Kidney (tissue), 14 donors: Measurements from ENCODE around the gene CHL1. TPM values are rescaled to one million over a fixed set of nuclear protein-coding genes. Genes with fewer than 3 reads are reported as not detected.

Experiments
- DNase-seq, 5 donors: peaks; one replicate each; pipeline ENCODE4 v3.0.0-alpha.2; 2013 to 2020
- FAIRE-seq: peaks from 2 replicates; lab custom pipeline; 2012; peaks lifted over from hg19 to GRCh38; lab: Jason Lieb, UNC
- H3K27ac ChIP-seq, 2 donors: one replicate each; pipeline ENCODE4 v1.7.0; 2013; ENCODE audit warnings: low read depth in 2 of 2, low read length in 2 of 2, inconsistent platforms in 1 of 2
- H3K27me3 ChIP-seq: one replicate; pipeline ENCODE4 v1.7.1; 2013; ENCODE audit warnings: low read length, inconsistent platforms; ENCODE audit not compliant: control insufficient read depth, insufficient read depth
- H3K36me3 ChIP-seq, 3 donors: one replicate each; pipeline versions ENCODE4 v1.7.0 to v1.7.1; 2013; ENCODE audit warnings: low read length in 3 of 3, control low read depth in 1 of 3, inconsistent platforms in 1 of 3; ENCODE audit not compliant: insufficient read depth in 3 of 3, control insufficient read depth in 2 of 3
- H3K4me1 ChIP-seq, 3 donors: one replicate each; pipeline versions ENCODE4 v1.7.0 to v1.7.1; 2013; ENCODE audit warnings: low read length in 3 of 3, inconsistent platforms in 1 of 3, low read depth in 1 of 3; ENCODE audit not compliant: control insufficient read depth in 2 of 3, insufficient read depth in 2 of 3
- H3K4me3 ChIP-seq, 3 donors: one replicate each; pipeline versions ENCODE4 v1.7.0 to v1.8.1; 2013; ENCODE audit warnings: low read length in 3 of 3, control low read depth in 1 of 3, inconsistent platforms in 1 of 3
- H3K9ac ChIP-seq, 3 donors: one replicate each; pipeline versions ENCODE4 v1.7.0 to v1.7.1; 2013; ENCODE audit warnings: low read length in 3 of 3, control low read depth in 1 of 3, inconsistent platforms in 1 of 3
- H3K9me3 ChIP-seq, 3 donors: one replicate each; pipeline versions ENCODE4 v1.7.0 to v1.7.1; 2013; ENCODE audit warnings: low read length in 3 of 3, control low read depth in 1 of 3, inconsistent platforms in 1 of 3; ENCODE audit not compliant: control insufficient read depth in 2 of 3, insufficient read depth in 1 of 3
- CTCF ChIP-seq: IDR thresholded peaks from 3 replicates; pipeline ENCODE4 v1.5.1; 2012; ENCODE audit warnings: mild to moderate bottlenecking, moderate library complexity, borderline replicate concordance; ENCODE audit not compliant: insufficient read depth; ENCODE audit errors: extremely low read depth
- intact Hi-C: fragments of 100-400 bp; cut with DNase I; formaldehyde crosslinking; loops from one replicate; pipeline ENCODE4 v1.11.1; 2022
- polyA plus RNA-seq: library from polyadenylated mRNA; stranded (reverse); fragments of 350-450 nt; fragmentation: Illumina TruSeq; extraction: RNeasy Lipid Tissue Mini Kit (QIAGEN cat#74804); gene quantifications from one replicate; pipeline ENCODE4 v1.2.3, GENCODE V29; 2014; ENCODE audit warnings: low read depth, low replicate concordance; ENCODE audit not compliant: insufficient read depth
- total RNA-seq: library from RNA; stranded (reverse); fragmentation: NEBNext Ultra II Directional; extraction: Animal tissue kit (Norgen Biotek cat#: 25700); gene quantifications from one replicate; pipeline ENCODE4 v1.2.1, GENCODE V29; 2021
- donor health status: control.
- donor health status: control.
- donor health status: control.
- donor health status: control.
- donor health status: control.
- donor health status: DM: yes; HTN: yes; CAD: no.
- donor health status: Normal renal cell carcinoma (clear cell type).

The CHL1 gene
- total and polyA plus RNA-seq, 2 donors from 2014 or later, result 10.6 to 109 TPM

- Histone ChIP-seq H3K4me1 (no peaks in the 10 kb centered on the region), H3K9me3 (no peaks in the 10 kb centered on the region), H3K36me3 (no peaks in the 10 kb centered on the region), H3K9ac (no peak overlapping the region), H3K27me3 (peaks cover 16% of the 10 kb centered on the region), H3K27ac (no peak overlapping the region), H3K4me3 (no peak overlapping the region)
- DNase-seq (no peak), FAIRE-seq (no peak)
- no peak for TF ChIP-seq CTCF
- intact Hi-C loops, result no loop called here
Observed at GRCh38 chr3:194421-194820, 2.1 kb upstream of the CHL1 start.

- Histone ChIP-seq H3K36me3 (no peaks in the 10 kb centered on the region), H3K4me3 (peak overlapping the region in 1 of 3 donors; percentile 71), H3K4me1 (no peaks in the 10 kb centered on the region), H3K9me3 (no peaks in the 10 kb centered on the region), H3K27ac (no peak overlapping the region), H3K27me3 (peaks cover 16% of the 10 kb centered on the region), H3K9ac (no peak overlapping the region)
- TF ChIP-seq CTCF, result no peak
- DNase-seq (no peak), FAIRE-seq (no peak)
- intact Hi-C loops, result no loop called here
Observed at GRCh38 chr3:195666-196065, 897 bp upstream of the CHL1 start.

GRCh38 chr3:197149-197827 lies 725 bp downstream of the CHL1 start:
- H3K9ac ChIP-seq, result peak overlapping the region in 1 of 3 donors; percentile 57
- no peak overlapping the region for H3K27ac ChIP-seq
- no peak for TF ChIP-seq CTCF
- no peaks in the 10 kb centered on the region for H3K36me3 ChIP-seq
- intact Hi-C loops, result no loop called here
- H3K9me3 ChIP-seq, result no peaks in the 10 kb centered on the region
- DNase-seq, result peak; percentile 15 to 84 (median 28)
- H3K4me1 ChIP-seq, result no peaks in the 10 kb centered on the region
- peaks cover 16% of the 10 kb centered on the region for H3K27me3 ChIP-seq
- H3K4me3 ChIP-seq, result peak overlapping the region in 2 of 3 donors; percentile 54 to 71
- no peak for FAIRE-seq
